Epithelial cell of prostate (primary cell): ENCODE results near the gene SLC25A11.

Experiments used
- DNase-seq: peaks from one replicate; pipeline ENCODE4 v3.0.0-alpha.2; 2011; ENCODE audit warnings: low read depth, low spot score
- H3K27ac ChIP-seq: fragments of 450-650 bp; 2 replicates; pipeline ENCODE4 v1.5.1; 2017; ENCODE audit warnings: mild to moderate bottlenecking

Gene SLC25A11

DNA sequence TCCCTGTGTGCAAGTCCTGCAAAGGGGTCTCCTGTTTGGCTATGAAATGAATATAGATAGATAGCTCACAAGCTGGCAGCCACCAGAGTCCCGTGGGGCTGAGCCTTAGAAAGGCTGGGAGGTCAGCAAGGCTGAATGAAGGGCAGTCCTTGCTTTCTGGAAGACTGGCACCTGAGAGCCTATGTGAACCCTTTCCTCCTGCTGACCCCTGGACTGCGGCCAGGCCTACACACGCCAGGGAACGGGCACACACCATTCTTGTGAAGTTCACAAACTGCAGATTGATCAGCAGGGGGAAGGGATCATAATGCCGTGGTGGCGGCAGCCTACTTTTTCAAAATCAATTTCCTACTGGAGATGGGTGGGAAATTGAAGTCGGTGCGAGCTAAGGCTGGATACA lies 41.5 kb downstream of the SLC25A11 start:
- no peak overlapping the region for H3K27ac ChIP-seq
- no peak for DNase-seq

DNA sequence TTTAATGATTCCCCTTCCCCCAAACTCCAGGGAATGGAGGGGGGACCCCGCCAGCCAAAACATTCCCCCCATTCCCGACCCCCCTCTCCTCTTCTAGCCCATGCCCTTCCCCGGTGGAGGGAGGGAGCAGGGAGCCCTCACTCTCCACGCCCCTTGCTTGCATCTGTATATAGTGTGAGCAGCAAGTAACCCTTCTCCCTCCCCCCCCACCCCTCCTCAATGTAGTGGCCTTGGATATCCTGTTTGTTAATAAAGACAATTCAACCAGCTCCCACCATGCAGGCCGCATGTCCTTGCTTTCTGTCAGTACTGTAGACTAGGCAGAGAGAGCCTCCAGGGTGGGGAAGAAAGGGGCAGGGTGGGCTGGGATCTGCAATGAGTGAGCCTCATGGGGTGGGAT lies 42.1 kb downstream of the SLC25A11 start:
- no peak for DNase-seq
- no peak overlapping the region for H3K27ac ChIP-seq

DNA sequence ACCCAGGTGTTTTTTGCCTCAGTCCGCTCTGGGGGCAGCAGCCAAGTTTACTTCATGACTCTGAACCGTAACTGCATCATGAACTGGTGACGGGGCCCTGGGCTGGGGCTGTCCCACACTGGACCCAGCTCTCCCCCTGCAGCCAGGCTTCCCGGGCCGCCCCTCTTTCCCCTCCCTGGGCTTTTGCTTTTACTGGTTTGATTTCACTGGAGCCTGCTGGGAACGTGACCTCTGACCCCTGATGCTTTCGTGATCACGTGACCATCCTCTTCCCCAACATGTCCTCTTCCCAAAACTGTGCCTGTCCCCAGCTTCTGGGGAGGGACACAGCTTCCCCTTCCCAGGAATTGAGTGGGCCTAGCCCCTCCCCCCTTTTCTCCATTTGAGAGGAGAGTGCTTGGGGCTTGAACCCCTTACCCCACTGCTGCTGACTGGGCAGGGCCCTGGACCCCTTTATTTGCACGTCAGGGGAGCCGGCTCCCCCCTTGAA lies 42.6 kb downstream of the SLC25A11 start:
- no peak for DNase-seq

DNA sequence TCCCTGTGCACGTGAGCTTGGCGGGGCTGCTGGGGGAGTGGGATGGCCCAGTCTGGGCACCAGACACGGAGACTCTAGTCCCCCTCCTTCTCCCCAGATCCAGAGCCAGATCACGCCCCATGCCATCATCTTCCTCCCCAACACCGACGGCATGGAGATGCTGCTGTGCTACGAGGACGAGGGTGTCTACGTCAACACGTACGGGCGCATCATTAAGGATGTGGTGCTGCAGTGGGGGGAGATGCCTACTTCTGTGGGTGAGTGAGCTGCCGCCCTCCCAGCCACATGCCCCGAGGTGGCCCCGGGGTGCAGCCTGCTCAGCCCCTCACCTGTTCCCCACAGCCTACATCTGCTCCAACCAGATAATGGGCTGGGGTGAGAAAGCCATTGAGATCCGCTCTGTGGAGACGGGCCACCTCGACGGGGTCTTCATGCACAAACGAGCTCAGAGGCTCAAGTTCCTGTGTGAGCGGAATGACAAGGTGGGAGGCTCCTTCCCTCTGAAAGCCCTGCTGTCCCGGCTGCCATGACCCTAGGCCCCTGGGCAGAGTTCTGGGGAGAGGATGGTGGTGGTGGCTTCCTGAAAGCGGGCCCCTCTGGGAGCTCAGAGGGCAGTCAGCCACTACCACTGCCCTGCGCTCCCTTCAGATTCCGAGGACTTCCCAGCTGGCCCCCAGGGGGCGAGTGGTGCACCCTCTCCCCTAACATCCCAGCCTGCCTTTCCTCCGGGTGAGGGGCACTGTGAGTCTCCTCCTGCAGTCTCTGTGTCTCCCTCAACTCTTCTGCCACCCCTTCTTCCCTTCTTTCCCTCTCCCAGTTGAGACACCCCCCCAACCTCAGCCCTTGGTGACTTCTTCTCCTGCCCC lies 43.3 kb downstream of the SLC25A11 start:
- no peak overlapping the region for H3K27ac ChIP-seq
- no peak for DNase-seq

More for the DNA sequence above, 42.6 kb downstream of the SLC25A11 start:
- H3K27ac ChIP-seq, result no peak overlapping the region

DNA sequence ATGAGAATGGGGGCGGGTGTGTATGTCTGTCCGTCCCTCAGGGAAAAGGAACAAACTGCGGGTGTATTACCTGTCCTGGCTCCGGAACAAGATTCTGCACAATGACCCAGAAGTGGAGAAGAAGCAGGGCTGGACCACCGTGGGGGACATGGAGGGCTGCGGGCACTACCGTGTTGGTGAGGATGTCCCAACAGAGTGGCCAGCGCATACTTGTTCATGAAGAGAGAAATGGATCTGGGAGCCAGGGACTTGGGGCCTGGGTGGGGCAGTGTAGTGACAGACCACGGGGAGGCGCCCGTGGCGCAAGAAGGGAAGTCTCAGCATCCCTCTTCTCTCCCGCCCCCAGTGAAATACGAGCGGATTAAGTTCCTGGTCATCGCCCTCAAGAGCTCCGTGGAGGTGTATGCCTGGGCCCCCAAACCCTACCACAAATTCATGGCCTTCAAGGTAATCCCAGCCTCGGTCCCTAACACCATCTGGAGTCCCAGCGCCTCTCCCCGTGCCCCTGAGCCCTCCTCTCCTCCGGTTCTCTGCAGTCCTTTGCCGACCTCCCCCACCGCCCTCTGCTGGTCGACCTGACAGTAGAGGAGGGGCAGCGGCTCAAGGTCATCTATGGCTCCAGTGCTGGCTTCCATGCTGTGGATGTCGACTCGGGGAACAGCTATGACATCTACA lies 44.1 kb downstream of the SLC25A11 start:
- no peak overlapping the region for H3K27ac ChIP-seq
- no peak for DNase-seq

DNA sequence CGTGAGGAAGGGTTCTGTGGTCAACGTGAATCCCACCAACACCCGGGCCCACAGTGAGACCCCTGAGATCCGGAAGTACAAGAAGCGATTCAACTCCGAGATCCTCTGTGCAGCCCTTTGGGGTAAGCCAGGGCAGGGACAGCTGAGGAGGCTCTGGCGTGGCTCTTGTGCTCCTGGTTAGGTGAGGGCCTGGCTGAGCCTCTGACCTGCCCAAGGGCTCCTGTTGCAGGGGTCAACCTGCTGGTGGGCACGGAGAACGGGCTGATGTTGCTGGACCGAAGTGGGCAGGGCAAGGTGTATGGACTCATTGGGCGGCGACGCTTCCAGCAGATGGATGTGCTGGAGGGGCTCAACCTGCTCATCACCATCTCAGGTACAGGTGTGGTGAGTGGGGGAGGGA lies 44.7 kb downstream of the SLC25A11 start:
- DNase-seq, result no peak
- no peak overlapping the region for H3K27ac ChIP-seq

DNA sequence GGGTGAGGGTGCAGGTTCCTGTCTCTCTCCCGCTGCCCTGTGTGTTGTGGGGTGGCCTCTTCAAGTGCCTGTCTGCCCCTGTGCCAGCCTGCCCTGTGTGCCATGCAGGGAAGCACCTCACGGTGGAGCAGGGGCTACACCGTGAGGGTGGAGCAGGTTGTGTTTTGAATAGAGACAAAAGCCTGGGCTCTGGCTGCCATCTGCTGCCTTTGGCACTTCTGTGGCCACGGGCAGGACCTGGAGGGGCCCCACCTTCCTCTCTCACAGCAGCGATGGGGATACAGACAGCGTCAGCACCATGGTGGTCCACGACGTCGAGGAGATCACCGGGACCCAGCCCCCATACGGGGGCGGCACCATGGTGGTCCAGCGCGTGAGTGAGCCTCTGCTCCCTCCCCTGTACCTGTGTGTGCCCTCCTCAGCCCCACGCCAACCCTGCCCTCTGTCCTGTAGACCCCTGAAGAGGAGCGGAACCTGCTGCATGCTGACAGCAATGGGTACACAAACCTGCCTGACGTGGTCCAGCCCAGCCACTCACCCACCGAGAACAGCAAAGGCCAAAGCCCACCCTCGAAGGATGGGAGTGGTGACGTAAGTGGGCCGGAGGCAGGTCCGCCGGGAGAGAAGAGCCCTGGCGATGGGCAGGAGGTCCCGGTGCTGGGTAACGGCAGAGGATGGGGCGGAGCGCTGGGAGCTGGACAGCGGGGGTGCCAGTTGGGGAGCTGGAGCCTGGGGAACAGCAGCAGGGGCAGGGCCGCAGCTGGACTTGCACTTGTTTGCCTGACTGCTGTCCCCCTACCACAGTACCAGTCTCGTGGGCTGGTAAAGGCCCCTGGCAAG lies 45.9 kb downstream of the SLC25A11 start:
- H3K27ac ChIP-seq, result no peak overlapping the region

DNA sequence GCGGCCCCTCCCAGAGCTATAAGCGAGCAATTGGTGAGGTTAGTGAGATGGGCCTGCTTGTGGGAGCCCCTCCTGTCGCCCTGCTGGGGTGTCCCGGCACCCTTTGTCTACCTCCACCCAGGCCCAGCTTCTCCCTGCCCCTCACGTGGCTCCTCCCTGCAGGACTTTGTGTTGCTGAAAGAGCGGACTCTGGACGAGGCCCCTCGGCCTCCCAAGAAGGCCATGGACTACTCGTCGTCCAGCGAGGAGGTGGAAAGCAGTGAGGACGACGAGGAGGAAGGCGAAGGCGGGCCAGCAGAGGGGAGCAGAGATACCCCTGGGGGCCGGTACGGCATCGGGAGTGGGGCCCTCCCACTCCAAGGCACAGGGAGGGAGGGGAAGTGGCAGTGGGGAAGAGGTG lies 46.6 kb downstream of the SLC25A11 start:
- no peak overlapping the region for H3K27ac ChIP-seq
- no peak for DNase-seq

More for the DNA sequence above, 45.9 kb downstream of the SLC25A11 start:
- DNase-seq, result no peak

DNA sequence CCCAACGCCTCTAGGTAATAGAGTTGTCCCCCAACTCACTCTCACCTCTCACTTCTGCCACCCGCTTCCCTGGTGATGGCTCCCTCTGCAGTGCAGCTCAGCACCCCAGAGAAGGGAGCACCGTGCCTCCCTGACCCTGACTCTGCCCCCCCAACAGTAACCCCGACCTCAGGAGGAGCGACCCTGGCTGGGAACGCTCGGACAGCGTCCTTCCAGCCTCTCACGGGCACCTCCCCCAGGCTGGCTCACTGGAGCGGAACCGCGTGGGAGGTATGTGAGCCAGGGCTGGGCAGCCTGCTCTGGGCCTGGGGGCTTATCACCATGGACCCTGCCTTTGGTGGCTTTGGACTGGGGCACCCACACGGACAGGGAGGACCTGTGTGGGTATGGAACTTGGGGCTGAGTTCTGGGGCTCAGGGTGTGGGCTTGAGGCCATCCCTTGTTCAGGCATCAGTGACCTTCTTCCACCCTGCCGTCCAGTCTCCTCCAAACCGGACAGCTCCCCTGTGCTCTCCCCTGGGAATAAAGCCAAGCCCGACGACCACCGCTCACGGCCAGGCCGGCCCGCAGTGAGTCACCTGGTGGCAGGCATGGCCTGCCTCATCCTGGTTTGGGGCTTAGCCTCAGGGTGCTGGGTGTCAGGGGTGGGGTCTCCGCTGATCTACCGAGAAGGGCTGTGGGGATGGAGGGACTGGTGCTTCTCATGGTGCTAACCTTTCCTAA lies 47.2 kb downstream of the SLC25A11 start:
- H3K27ac ChIP-seq, result no peak overlapping the region
- DNase-seq, result no peak

DNA sequence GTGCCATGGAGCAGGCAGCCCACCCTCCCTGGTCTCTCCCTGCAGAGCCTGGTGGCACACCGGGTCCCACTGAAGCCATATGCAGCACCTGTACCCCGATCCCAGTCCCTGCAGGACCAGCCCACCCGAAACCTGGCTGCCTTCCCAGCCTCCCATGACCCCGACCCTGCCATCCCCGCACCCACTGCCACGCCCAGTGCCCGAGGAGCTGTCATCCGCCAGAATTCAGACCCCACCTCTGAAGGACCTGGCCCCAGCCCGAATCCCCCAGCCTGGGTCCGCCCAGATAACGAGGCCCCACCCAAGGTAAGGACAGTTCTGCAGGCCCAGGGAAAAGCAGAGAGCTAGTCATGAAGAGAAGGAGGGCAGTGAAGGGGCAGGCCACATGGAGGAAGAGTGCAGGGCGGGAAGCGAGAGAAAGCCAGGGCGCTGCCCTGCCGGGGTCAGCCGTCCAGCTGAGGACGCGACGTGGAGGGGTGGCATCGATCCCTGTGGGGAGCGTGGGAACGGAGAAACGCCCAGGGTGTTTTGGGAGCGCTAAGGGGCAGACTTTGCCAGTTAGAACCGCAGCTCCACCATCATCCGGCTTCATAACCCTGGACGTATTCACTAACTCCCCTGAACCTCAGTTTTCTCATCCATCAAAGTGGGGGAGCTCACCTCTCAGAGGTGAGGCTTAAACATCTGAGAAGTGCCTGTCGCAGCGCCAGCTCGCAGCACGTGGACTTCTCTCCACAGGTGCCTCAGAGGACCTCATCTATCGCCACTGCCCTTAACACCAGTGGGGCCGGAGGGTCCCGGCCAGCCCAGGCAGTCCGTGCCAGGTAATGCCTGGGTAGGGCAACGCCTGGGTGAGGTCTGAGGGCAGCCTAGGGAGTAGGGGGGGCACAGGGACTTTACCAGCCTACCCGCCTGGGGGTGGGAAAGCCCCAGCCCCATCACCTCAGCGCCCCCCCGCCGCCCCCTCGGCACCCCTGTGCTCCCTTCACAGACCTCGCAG lies 48.1 kb downstream of the SLC25A11 start:
- H3K27ac ChIP-seq, result no peak overlapping the region
- DNase-seq, result no peak

DNA sequence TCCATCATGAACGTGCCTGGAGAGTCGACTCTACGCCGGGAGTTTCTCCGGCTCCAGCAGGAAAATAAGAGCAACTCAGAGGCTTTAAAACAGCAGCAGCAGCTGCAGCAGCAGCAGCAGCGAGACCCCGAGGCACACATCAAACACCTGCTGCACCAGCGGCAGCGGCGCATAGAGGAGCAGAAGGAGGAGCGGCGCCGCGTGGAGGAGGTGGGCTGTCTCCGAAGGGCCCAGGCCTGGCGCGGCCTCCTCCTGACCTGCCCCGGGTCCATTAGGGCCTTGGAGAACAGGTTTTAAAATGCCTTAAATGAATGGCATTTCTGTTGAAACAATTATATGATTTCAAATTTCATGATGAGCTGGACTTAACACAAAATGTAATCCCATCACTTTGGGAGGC lies 52.3 kb downstream of the SLC25A11 start:
- DNase-seq, result no peak
- no peak overlapping the region for H3K27ac ChIP-seq
